Astrocyte of the hippocampus (primary cell): Measurements from ENCODE around the gene MDFI.

Source experiments
- DNase-seq: peaks from one replicate; pipeline ENCODE4 v3.0.0; 2011; ENCODE audit warnings: low read depth, low spot score

Gene MDFI

DNA sequence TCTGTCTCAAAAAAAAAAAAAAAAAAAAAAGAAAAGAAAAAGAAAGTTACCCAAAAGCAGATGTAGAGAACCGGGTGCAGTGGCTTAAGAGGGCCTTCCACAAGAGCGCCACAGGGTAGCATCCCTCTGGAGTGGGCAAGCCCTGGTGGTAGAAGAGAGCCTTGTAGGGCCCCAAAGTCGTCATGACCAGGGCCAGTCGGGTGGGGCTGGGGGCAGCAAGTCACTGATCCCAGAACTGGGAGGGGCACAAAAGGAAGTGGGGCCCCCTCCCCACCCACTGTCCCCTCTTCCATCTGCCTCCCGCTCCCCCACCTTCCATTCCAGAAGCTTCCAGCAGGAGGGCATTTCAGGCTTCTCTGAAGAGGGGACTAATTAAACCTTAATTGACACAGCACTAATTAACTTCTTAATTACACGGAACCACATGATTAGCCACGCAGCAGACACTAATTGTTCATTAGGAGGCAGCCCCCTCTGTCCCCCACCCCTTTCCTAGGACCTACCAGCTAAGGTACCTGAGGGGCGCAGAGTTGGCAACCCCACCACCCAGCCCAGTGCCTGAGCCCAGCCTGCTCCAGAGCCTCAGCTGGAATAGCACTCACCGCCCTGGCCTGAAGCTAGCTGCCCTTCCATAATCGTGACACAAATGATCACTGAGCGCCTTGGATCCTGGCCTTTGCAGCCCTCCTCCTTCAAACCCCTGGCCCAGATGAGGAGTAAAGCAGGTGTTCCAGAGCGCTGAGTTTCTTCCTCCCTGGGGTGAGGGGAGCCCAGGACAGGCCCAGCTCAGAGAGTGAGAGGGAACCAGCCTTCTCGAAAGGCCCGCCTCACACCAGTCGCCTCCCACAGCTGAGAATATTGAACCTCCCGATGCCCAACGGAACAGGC, 34.8 kb downstream of the MDFI start:
- DNase-seq, result no peak

GRCh38 chr6:41673704-41674000, 35.4 kb downstream of the MDFI start:
- no peak for DNase-seq

- DNase-seq, result no peak
Measured at GRCh38 chr6:41674231-41675000, 36.1 kb downstream of the MDFI start.

- DNase-seq, result no peak
Measured at GRCh38 chr6:41675176-41675775, 37.0 kb downstream of the MDFI start.

GRCh38 chr6:41675992-41676391, 37.7 kb downstream of the MDFI start:
- DNase-seq, result no peak

- DNase-seq, result no peak
Measured at GRCh38 chr6:41676431-41676830, 38.2 kb downstream of the MDFI start.

DNA sequence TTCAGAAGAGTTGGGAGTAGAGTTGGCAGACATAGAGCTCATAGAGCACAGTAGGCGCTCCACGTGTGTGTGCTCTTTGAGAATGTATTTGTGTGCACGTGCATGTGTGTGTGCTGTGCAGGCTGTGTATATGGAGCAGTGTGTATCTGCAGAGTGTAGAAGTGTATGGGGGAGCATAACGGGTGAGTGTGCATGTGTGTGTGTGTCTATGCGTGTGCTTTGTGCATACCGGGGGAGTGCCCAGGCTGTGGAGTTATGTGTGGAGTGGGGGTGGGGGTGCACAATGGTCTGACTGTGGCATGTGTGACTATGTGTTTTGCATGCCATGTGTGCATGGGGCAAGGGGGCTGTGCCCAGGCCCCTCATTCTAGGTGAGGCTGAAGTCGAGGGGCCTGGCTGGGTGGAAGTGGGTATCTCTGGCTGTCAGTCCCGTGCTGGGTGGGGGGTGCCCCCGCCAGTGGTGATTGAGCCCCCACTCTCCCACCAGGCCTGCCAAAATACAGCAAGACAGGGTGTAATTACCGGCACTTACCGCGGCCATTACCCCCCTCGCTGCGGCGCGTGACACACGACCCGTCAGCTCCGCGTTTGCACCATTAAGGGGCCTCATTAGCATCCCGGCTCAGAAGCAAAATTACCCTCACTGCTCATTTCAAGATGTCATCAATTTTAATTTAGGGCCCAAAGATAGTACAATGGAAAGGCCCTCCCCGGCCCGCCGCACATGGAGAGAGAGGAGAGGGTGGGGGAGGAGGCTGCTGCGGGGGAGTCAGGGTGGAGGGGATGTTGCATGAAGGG, 39.1 kb downstream of the MDFI start:
- DNase-seq, result no peak

DNA sequence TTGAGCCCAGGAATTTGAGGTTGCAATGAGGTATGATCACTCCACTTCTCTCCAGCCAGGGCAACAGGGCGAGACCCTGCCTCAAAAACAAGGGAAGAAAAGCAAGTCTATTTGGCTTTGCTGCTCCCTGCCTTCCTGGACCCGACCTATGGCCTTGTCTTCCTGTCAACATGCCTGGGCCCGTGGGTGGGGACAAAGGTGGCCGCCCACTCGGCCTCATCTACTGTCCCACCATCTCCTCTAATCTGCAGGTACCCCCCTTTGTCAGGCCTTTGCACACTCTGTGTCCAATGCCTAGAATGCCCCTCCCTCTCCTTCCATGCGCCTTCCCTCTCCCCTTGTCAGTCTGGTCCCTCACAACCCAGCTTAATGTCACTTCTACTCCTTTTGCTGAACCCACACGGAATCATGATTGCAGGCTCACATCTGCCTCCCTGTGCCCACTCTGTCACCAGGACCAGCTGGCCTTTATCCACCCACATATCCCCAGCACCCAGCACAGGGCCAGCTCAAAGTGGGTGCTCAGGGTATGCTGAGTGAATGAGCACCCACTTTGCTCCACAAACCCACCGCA, 40.3 kb downstream of the MDFI start:
- no peak for DNase-seq

DNA sequence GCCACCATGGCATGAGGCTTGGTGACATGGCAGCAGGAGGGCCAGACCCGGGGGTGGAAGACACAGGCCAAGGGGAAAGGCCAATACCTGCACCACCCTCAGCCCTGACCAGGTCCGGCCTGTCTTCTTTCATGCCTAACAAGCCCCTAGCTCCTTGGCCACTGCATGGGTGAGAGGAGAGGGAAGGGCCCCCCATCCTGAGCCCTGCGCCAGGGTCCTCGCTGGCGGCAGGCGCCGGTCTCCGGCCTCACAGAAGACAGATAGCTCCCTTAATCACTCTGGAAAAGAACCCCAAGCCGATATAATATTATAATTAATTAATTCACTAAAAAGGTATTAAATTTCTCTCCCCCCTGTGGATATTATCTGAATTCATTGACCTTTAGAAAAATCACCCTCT, 41.4 kb downstream of the MDFI start:
- DNase-seq, result no peak

GRCh38 chr6:41680182-41680965, 42.1 kb downstream of the MDFI start:
- DNase-seq, result no peak

DNA sequence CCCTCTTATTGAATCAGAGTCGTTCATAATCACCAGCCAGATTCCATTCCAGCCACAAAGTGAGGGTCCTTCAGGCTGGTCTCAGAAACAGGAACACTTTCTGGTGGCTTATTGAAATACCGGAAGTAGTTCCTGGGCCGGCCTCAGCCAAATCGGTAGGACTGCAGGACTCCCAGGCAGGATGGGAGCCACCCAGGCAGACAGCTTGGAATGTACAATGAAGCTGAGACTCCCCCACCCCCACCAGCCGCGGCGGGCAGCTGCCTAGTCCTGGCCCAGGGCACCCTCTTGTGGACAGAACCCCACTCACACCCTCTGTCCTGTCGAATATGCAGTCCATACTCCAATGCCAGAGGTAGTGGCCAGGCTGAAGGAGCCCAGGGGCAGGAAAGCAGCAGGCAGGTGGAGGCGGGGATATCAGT, 43.8 kb downstream of the MDFI start:
- DNase-seq, result peak; percentile 97

DNA sequence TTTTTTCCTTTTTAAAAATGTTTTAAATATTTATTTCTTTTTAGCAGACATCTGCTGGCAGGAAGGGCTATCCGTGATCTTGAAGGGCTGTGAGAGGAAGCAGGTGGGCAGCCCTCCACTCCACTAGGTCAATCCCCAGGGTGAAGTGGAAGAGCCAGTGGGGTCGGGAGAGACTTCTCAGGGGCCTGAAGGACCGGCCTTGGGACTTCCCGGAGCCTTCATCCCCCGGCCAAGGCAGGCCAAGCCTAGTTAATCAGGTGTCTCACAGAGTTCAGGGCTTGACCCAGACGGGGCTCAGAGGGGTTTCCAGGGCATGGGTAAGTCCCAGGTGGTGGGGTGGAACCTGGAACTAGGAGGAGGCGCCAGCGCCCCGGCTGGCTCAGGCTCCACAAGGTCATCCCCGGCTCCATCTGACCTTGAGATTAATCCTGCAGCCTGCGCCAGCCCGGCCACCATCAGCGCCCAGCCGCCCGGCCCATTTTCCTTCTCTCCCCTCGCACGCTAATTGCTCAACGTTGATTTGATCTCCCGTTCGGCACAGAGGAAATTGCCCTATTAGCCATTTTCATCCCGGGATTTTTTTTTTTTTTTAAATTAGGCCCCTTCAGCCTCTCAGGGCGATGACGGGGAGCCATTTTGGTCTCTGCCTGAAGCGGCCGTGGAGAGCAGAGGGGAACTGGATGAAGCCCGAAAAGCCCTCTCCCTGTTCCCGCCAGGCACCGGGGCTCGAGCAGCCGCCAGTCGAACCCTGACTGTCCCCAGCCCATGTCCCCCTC, 44.4 kb downstream of the MDFI start:
- no peak for DNase-seq

DNA sequence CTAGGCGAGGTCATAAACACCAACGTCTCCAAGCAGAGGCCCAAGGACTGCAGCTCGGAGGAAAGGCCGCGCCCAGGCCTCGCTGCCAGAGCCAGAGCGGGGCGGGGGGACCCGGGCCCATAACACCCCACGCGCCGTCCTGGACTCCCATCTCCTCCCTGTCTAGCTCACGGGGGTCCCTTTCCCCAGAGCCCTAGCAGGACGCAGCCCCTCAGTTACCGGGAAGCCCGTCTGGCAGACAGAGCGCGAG, 44.9 kb downstream of the MDFI start:
- DNase-seq, result no peak

- peak; percentile 92 for DNase-seq
Measured at GRCh38 chr6:41683523-41684310, 45.4 kb downstream of the MDFI start.

- DNase-seq, result no peak
Measured at GRCh38 chr6:41684311-41685180, 46.3 kb downstream of the MDFI start.

- no peak for DNase-seq
Measured at GRCh38 chr6:41685641-41686380, 47.5 kb downstream of the MDFI start.

- DNase-seq, result no peak
Measured at GRCh38 chr6:41687501-41688175, 49.4 kb downstream of the MDFI start.
